ENCODE measurements around the gene ZFHX3. TPM values are rescaled to one million over a fixed set of nuclear protein-coding genes. Genes with fewer than 3 reads are reported as not detected.

The ZFHX3 gene
- total RNA-seq, 1 experiment from 2014 or later, result 1.5 TPM

DNA sequence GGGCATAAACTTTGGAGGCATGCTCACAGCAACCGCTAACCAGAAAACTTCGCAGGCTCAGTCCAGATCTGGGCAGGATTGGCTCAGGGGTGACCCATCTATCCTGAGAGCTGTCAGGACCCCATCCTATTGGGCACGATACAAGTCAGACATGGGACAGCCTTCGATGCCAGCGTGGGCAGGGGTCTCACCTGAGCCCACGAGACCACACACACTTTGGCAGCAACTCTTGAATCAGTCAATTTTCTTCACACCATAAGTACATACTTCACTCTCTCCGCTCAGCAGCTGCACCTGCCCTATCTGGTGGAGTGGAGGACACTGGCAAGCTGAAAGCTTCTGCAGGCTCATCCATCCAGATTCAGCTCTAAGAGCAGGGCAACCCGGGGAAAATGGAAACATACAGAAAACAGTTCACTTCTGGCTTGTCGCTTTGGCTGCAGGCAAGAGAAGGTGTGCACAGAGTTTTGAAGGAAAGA is 48.3 kb downstream of the ZFHX3 start:
- no peak overlapping the region for H3K56ac ChIP-seq (ENCODE audit: insufficient read length, low read depth, low read length)
- H3K4me1 ChIP-seq (ENCODE audit: insufficient read depth, low read length), result no peaks in the 10 kb centered on the region
- Mint-ChIP-seq H3K9me3 (peaks cover 11 to 12% of the 10 kb centered on the region in 2 experiments), H3K4me3 (no peak overlapping the region), H3K36me3 (ENCODE audit: insufficient read depth in 1 of 3, low read depth in 3 of 3) (peaks cover 0 to 6% (median 6%) of the 10 kb centered on the region in 3 experiments; a peak in 3 of 7 replicates), H3K27me3 (ENCODE audit: low read depth) (peaks cover 21% of the 10 kb centered on the region), H3K27ac (no peak overlapping the region), H3K4me1 (peaks cover 8 to 11% of the 10 kb centered on the region in 2 experiments)
- no peak overlapping the region for H2BK120ac ChIP-seq (ENCODE audit: low read depth, low read length, poor library complexity, severe bottlenecking)
- H3K23me2 ChIP-seq (ENCODE audit: insufficient read length, low read depth, low read length, poor library complexity, severe bottlenecking), result no peaks in the 10 kb centered on the region
- no peak overlapping the region for H3K14ac ChIP-seq (ENCODE audit: insufficient read depth, low read length)
- H2BK15ac ChIP-seq (ENCODE audit: low read depth, low read length), result no peak overlapping the region
- WGBS (ENCODE audit: extremely low coverage, insufficient read length, low lambda C conversion rate), result no CpG with 5 or more reads among the region's 9 CpGs
- no peak overlapping the region for H4K91ac ChIP-seq (ENCODE audit: insufficient read length, low read depth, low read length)
- H3K4me2 ChIP-seq (ENCODE audit: insufficient read depth, insufficient read length, low read length), result no peak overlapping the region
- TF ChIP-seq, protein P1, sequence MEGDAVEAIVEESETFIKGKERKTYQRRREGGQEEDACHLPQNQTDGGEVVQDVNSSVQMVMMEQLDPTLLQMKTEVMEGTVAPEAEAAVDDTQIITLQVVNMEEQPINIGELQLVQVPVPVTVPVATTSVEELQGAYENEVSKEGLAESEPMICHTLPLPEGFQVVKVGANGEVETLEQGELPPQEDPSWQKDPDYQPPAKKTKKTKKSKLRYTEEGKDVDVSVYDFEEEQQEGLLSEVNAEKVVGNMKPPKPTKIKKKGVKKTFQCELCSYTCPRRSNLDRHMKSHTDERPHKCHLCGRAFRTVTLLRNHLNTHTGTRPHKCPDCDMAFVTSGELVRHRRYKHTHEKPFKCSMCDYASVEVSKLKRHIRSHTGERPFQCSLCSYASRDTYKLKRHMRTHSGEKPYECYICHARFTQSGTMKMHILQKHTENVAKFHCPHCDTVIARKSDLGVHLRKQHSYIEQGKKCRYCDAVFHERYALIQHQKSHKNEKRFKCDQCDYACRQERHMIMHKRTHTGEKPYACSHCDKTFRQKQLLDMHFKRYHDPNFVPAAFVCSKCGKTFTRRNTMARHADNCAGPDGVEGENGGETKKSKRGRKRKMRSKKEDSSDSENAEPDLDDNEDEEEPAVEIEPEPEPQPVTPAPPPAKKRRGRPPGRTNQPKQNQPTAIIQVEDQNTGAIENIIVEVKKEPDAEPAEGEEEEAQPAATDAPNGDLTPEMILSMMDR (conservative IDR thresholded peaks at IDR 0.05), result no peak
- no peak overlapping the region for H2AK5ac ChIP-seq (ENCODE audit: insufficient read length, low read length)
- no peak overlapping the region for H3K9ac ChIP-seq (ENCODE audit: extremely low read depth, insufficient read length, low read length)
- DNase-seq, result no peak
- H3K4ac ChIP-seq (ENCODE audit: low read depth, low read length), result no peak overlapping the region
- H3K23ac ChIP-seq (ENCODE audit: insufficient read length, low read depth, low read length), result no peak overlapping the region
- H2AFZ ChIP-seq (ENCODE audit: low read length), result no peak overlapping the region
- H3T11ph ChIP-seq (ENCODE audit: low read length), result no peak overlapping the region
- H3K79me1 ChIP-seq (ENCODE audit: insufficient read depth, low read depth, low read length, poor library complexity, severe bottlenecking), result no peaks in the 10 kb centered on the region
- no peak overlapping the region for H3K27ac ChIP-seq (ENCODE audit: insufficient read length, low read depth, low read length)
- H3K79me2 ChIP-seq (ENCODE audit: insufficient read depth, low read length), result no peaks in the 10 kb centered on the region
- H4K8ac ChIP-seq (replicated peaks; ENCODE audit: insufficient read length, low read depth, low read length), result no peak overlapping the region
- no peak overlapping the region for H2BK20ac ChIP-seq (ENCODE audit: low read depth, low read length, poor library complexity, severe bottlenecking)
- no peak overlapping the region for H2BK12ac ChIP-seq (ENCODE audit: insufficient read length, low read depth, low read length)
- no peaks in the 10 kb centered on the region; the same call in 1 of the 2 replicates for H3K27me3 ChIP-seq (ENCODE audit: insufficient read depth, low read length)
- no peak overlapping the region for H2BK5ac ChIP-seq (ENCODE audit: insufficient read length, low read length)
- H3K9me3 ChIP-seq (ENCODE audit: control insufficient read depth, low read depth, low read length), result no peaks in the 10 kb centered on the region
- no peak overlapping the region for H4K5ac ChIP-seq (ENCODE audit: insufficient read length, low read depth, low read length)
- no peak overlapping the region for H3K18ac ChIP-seq (ENCODE audit: insufficient read length, low read depth, low read length)
- H4K20me1 ChIP-seq (ENCODE audit: control insufficient read depth, insufficient read depth, insufficient read length), result no peaks in the 10 kb centered on the region

All from H9 (cell line).